SH-SY5Y (cell line): ENCODE results near the gene TAF11L10.
"Not testable (repeated sequence)": the region's sequence is repeated elsewhere in the genome, so short reads cannot be mapped to it uniquely, and the experiment has no call there.

Experiments
- GATA2 ChIP-seq: IDR thresholded peaks from 2 replicates; pipeline ENCODE4 v1.6.1; 2011; ENCODE audit warnings: mild to moderate bottlenecking, low read depth, low read length
- GATA3 ChIP-seq: IDR thresholded peaks from 2 replicates; pipeline ENCODE4 v1.6.1; 2011; ENCODE audit warnings: low read depth, mild to moderate bottlenecking, low read length, moderate library complexity

- TF ChIP-seq GATA2, GATA3: not testable (repeated sequence)
These were observed 34.2 kb upstream of the TAF11L10 start, which contains the start of gene TAF11L13 for GRCh38 chr5:17631788-17632187.
